A549 (cell line): Measurements from ENCODE around the gene CKAP5. TPM values are rescaled to one million over a fixed set of nuclear protein-coding genes. Genes with fewer than 3 reads are reported as not detected.

Experiments
- ATAC-seq, 2 experiments: fragments of 200-7000 bp in 1 of 2; fragments of >200 bp in 1 of 2; cut with Nextera tagmentation in 1 of 2; cut with Tn5 transposase in 1 of 2; 3 replicates each; pipeline versions ENCODE4 v1.8.0 to v1.9.1; 2018 to 2020; ENCODE audit warnings: mild to moderate bottlenecking in 1 of 2, moderate library complexity in 1 of 2
- CTCF ChIA-PET: fragments of 300-600 bp; sonication (Branson Sonifier 250); formaldehyde crosslinking; extraction: SDS; loops from one replicate; lab custom pipeline; 2021; ENCODE audit warnings: antibody characterized with exemption, inconsistent platforms; lab: Yijun Ruan, JAX
- POLR2A ChIA-PET: fragments of 350-600 bp; formaldehyde crosslinking; extraction: SDS; loops from one replicate; lab custom pipeline; 2021; ENCODE audit warnings: antibody characterized with exemption, inconsistent platforms; lab: Yijun Ruan, JAX
- DNase-seq, 2 experiments: peaks; one replicate each; pipeline versions ENCODE4 v3.0.0 to v3.0.0-alpha.2; 2011 to 2016; ENCODE audit warnings: low read depth in 1 of 2, low spot score in 1 of 2
- FAIRE-seq: peaks from 2 replicates; lab custom pipeline; 2011; peaks lifted over from hg19 to GRCh38; lab: Jason Lieb, UNC
- H3K27ac ChIP-seq, 2 experiments: fragments of >200 bp; sonication (Bioruptor Twin); formaldehyde crosslinking; 3 replicates each; pipeline ENCODE4 v1.5.1; 2016 to 2017
- H3K4me1 ChIP-seq: fragments of >200 bp; sonication (Bioruptor Twin); formaldehyde crosslinking; 3 replicates; pipeline ENCODE4 v1.6.1; 2016
- H3K4me2 ChIP-seq: fragments of >200 bp; sonication (Bioruptor Twin); formaldehyde crosslinking; 3 replicates; pipeline ENCODE4 v1.6.1; 2016
- H3K4me3 ChIP-seq: fragments of >200 bp; sonication (Bioruptor Twin); formaldehyde crosslinking; 3 replicates; pipeline ENCODE4 v1.5.1; 2016
- H3K9me3 ChIP-seq: fragments of >200 bp; sonication (Bioruptor Twin); formaldehyde crosslinking; 3 replicates; pipeline ENCODE4 v1.6.1; 2016
- BHLHE40 ChIP-seq: IDR thresholded peaks from 2 replicates; pipeline ENCODE4 v1.6.1; 2012; ENCODE audit warnings: low read depth, low read length, inconsistent platforms
- CBX2 ChIP-seq: fragments of 200-600 bp; sonication (generic); IDR thresholded peaks from 2 replicates; pipeline ENCODE4 v1.6.1; 2016; ENCODE audit warnings: low read depth, mild to moderate bottlenecking, borderline replicate concordance
- CHD2 ChIP-seq: fragments of 150-350 bp; IDR thresholded peaks from 2 replicates; pipeline ENCODE4 v1.6.1; 2014; ENCODE audit warnings: low read length; ENCODE audit not compliant: partially characterized antibody
- CTCF ChIP-seq: fragments of >200 bp; sonication (Bioruptor Twin); formaldehyde crosslinking; IDR thresholded peaks from 3 replicates; pipeline ENCODE4 v1.5.1; 2016
- EP300 ChIP-seq, 2 experiments: fragments of >200 bp; sonication (Bioruptor Twin); formaldehyde crosslinking; IDR thresholded peaks; 2 replicates in 1 of 2; 3 replicates in 1 of 2; pipeline ENCODE4 v1.6.1; 2016 to 2017
- HDAC2 ChIP-seq: fragments of 200-600 bp; sonication (generic); IDR thresholded peaks from 2 replicates; pipeline ENCODE4 v1.6.1; 2016
- MAZ ChIP-seq: fragments of 150-350 bp; IDR thresholded peaks from 2 replicates; pipeline ENCODE4 v1.6.1; 2014; ENCODE audit warnings: antibody characterized with exemption, low read depth, low read length, borderline replicate concordance
- NFE2L2 ChIP-seq: fragments of 150-350 bp; conservative IDR thresholded peaks from 2 replicates; pipeline ENCODE4 v1.6.1; 2014; ENCODE audit warnings: low read length
- PHF8 ChIP-seq: fragments of 200-600 bp; sonication (generic); IDR thresholded peaks from 2 replicates; pipeline ENCODE4 v1.6.1; 2016; ENCODE audit warnings: low read depth, mild to moderate bottlenecking, antibody characterized with exemption, moderate library complexity, borderline replicate concordance
- RAD21 ChIP-seq, 2 experiments: fragments of >200 bp in 1 of 2; sonication (Bioruptor Twin) in 1 of 2; formaldehyde crosslinking in 1 of 2; IDR thresholded peaks in 1 of 2; conservative IDR thresholded peaks in 1 of 2; 2 replicates in 1 of 2; 3 replicates in 1 of 2; pipeline ENCODE4 v1.6.1; 2012 to 2018; ENCODE audit warnings: inconsistent platforms in 1 of 2
- RCOR1 ChIP-seq: fragments of 150-350 bp; IDR thresholded peaks from 2 replicates; pipeline ENCODE4 v1.6.1; 2014; ENCODE audit warnings: antibody characterized with exemption, low read length, low read depth
- REST ChIP-seq: fragments of 200-600 bp; sonication (generic); IDR thresholded peaks from 2 replicates; pipeline ENCODE4 v1.6.1; 2016; ENCODE audit warnings: antibody characterized with exemption, mild to moderate bottlenecking, moderate library complexity
- RFX5 ChIP-seq: fragments of 450-650 bp; IDR thresholded peaks from 2 replicates; pipeline ENCODE4 v1.7.1; 2014; ENCODE audit warnings: antibody characterized with exemption, mild to moderate bottlenecking, moderate library complexity
- SMC3 ChIP-seq: fragments of >200 bp; sonication (Bioruptor Twin); formaldehyde crosslinking; IDR thresholded peaks from 3 replicates; pipeline ENCODE4 v1.6.1; 2018; ENCODE audit warnings: inconsistent platforms
- SREBF2 ChIP-seq: fragments of 450-650 bp; IDR thresholded peaks from 2 replicates; pipeline ENCODE4 v1.6.1; 2014; ENCODE audit warnings: mild to moderate bottlenecking, moderate library complexity
- TFCP2L1 ChIP-seq: fragments of 250-450 bp; sonication (Bioruptor Pico); IDR thresholded peaks from 2 replicates; pipeline ENCODE4 v1.5.0; 2021; ENCODE audit warnings: mild to moderate bottlenecking
- TP53 ChIP-seq: fragments of 250-450 bp; sonication (Bioruptor Pico); IDR thresholded peaks from 2 replicates; pipeline ENCODE4 v1.5.0; 2021; ENCODE audit warnings: mild to moderate bottlenecking, moderate library complexity
- USF2 ChIP-seq: fragments of 450-650 bp; IDR thresholded peaks from 2 replicates; pipeline ENCODE4 v1.6.1; 2014; ENCODE audit warnings: antibody characterized with exemption
- ZC3H11A ChIP-seq: fragments of 450-650 bp; IDR thresholded peaks from 2 replicates; pipeline ENCODE4 v1.6.1; 2014; ENCODE audit warnings: antibody characterized with exemption, mild to moderate bottlenecking
- ZFP36 ChIP-seq: fragments of 450-650 bp; IDR thresholded peaks from 2 replicates; pipeline ENCODE4 v1.6.1; 2014; ENCODE audit warnings: borderline replicate concordance; ENCODE audit not compliant: partially characterized antibody
- WGBS: methylation state at CpG from one replicate; pipeline ENCODE4 v1.1.6; 2017; ENCODE audit errors: missing lambda C conversion rate; 5-methylcytosine and 5-hydroxymethylcytosine counted together
- polyA plus RNA-seq, 4 experiments: library from polyadenylated mRNA; depleted of rRNA in 3 of 4; stranded (reverse); fragments of >200 nt; fragmentation: RNase III in 1 of 4; extraction: RNeasy Plus Mini Kit Qiagen cat#74134 plus additional on column Dnase treatment in 1 of 4; gene quantifications; 2 replicates in 3 of 4; 3 replicates in 1 of 4; pipeline ENCODE4 v1.2.3, GENCODE V29; 2011 to 2017
- TF ChIP-seq, protein P1 (sequence below): IDR thresholded peaks from 2 replicates; pipeline ENCODE4 v1.6.1; 2012
- TF ChIP-seq, protein P2 (sequence below): fragments of >200 bp; sonication (Bioruptor Twin); formaldehyde crosslinking; IDR thresholded peaks from 2 replicates; pipeline ENCODE4 v1.6.1; 2016
- TF ChIP-seq, protein P3 (sequence below): fragments of >200 bp; sonication (Bioruptor Twin); formaldehyde crosslinking; IDR thresholded peaks from 3 replicates; pipeline ENCODE4 v1.6.1; 2016

CKAP5 gene
- polyA plus RNA-seq, 2 of the 4 experiments (the other 2 are of a cell fraction): 66.3 to 173 TPM

DNA sequence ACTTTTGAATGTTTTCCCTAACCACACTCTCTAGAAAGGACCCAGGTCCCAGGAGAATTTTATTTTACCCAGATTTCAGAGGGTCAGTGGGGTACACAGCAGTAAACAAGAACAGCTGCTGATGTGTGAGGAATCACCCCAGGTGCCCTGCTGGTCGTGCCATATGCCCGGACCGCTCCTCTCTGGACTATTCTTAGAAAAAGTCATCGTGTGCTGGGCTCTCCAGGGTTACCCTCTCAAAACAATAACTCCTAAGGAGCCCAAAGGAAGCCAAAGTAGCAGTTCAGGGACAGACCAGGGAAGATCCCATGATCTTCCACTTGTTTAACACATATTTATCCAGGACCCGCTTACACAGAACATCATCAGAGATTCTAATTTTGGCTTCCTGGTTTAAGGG is 42.6 kb upstream of the CKAP5 start:
- Histone ChIP-seq H3K4me3 (no peak overlapping the region), H3K27ac (no peak overlapping the region), H3K4me2 (no peak overlapping the region)
- POLR2A ChIA-PET: interaction anchor here (0.6 kb wide), 1 partner anchor 48 kb away, joined by 14 read pairs; the partner anchor contains the start of gene CSTPP1
- no peak for DNase-seq
- TF ChIP-seq TFCP2L1 (CRISPR knock-in tag) (no peak), CTCF (no peak), MAZ (no peak), ZFP36 (no peak), EP300 (IDR thresholded peaks at IDR 0.05) (no peak), PHF8 (no peak), NFE2L2 (no peak), CBX2 (no peak), RCOR1 (no peak), RAD21 (conservative IDR thresholded peaks at IDR 0.05 in 1 of 2, IDR thresholded peaks at IDR 0.05 in 1 of 2) (no peak), CHD2 (no peak), BHLHE40 (no peak), TP53 (CRISPR knock-in tag) (no peak), USF2 (no peak), SMC3 (no peak), ZC3H11A (no peak), SREBF2 (no peak)
- TF ChIP-seq, protein P1, sequence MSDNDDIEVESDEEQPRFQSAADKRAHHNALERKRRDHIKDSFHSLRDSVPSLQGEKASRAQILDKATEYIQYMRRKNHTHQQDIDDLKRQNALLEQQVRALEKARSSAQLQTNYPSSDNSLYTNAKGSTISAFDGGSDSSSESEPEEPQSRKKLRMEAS: no peak
- TF ChIP-seq, protein P2, sequence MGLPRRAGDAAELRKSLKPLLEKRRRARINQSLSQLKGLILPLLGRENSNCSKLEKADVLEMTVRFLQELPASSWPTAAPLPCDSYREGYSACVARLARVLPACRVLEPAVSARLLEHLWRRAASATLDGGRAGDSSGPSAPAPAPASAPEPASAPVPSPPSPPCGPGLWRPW: no peak
- TF ChIP-seq, protein P3, sequence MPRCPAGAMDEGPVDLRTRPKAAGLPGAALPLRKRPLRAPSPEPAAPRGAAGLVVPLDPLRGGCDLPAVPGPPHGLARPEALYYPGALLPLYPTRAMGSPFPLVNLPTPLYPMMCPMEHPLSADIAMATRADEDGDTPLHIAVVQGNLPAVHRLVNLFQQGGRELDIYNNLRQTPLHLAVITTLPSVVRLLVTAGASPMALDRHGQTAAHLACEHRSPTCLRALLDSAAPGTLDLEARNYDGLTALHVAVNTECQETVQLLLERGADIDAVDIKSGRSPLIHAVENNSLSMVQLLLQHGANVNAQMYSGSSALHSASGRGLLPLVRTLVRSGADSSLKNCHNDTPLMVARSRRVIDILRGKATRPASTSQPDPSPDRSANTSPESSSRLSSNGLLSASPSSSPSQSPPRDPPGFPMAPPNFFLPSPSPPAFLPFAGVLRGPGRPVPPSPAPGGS: no peak
- TF ChIP-seq, all 56 proteins: peak for 0
- 73% methylated on average over 5 of the region's 5 CpGs for WGBS
- Histone ChIP-seq H3K9me3 (no peaks in the 10 kb centered on the region), H3K4me1 (no peaks in the 10 kb centered on the region)
- ATAC-seq: no peak
- CTCF ChIA-PET: interaction anchor here (0.6 to 6.4 kb wide), 11 partner anchors 12 to 277 kb away, joined by 3 to 63 read pairs (median 4); no protein-coding TSS in a partner anchor
- no peak for FAIRE-seq

DNA sequence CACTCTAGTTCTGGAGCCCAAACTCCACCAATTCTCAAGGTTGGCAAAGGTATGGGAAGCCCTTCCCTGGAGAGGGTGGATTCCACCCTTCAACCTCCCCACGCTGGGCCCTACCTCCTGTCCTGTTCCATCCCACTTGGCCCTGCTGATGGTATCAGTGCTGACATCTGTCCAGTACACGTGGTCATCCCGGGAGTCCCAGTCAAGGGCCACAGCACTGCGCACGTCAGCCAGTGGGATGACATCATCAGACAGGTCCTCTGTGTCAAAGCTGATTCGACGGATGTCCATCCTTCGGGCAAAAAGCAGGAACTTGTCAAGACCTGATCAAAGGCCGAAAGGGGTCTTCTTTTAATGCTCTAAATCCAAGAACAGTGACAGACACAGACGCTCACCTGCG is 40.1 kb upstream of the CKAP5 start:
- Histone ChIP-seq H3K4me1 (no peaks in the 10 kb centered on the region), H3K4me2 (no peak overlapping the region), H3K4me3 (no peak overlapping the region)
- no peak for DNase-seq
- FAIRE-seq: no peak
- TF ChIP-seq HDAC2: no peak
- no peak for TF ChIP-seq RFX5
- no peak for TF ChIP-seq REST
- TF ChIP-seq, all 56 proteins: peak for 0
- no peak for ATAC-seq
- POLR2A ChIA-PET: no interaction called here
- Histone ChIP-seq H3K9me3 (no peaks in the 10 kb centered on the region), H3K27ac (no peak overlapping the region)
- 92% methylated on average over 11 of the region's 11 CpGs for WGBS
- CTCF ChIA-PET: interaction anchor here (1.2 to 6.4 kb wide), 5 partner anchors 10 to 267 kb away, joined by 3 to 63 read pairs (median 4); no protein-coding TSS in a partner anchor
